ENCODE results near the gene AMBP.

Gene AMBP

GRCh38 chr9:114078021-114078780 lies at the start of gene AMBP:
Gene AMBP, minus strand, starts transcription at chr9:114078300. Its CDS starts 91 bp downstream, at chr9:114078209.
- intact Hi-C loops (cut with DNase I): no loop called here
- DNase-seq: no peak

DNA sequence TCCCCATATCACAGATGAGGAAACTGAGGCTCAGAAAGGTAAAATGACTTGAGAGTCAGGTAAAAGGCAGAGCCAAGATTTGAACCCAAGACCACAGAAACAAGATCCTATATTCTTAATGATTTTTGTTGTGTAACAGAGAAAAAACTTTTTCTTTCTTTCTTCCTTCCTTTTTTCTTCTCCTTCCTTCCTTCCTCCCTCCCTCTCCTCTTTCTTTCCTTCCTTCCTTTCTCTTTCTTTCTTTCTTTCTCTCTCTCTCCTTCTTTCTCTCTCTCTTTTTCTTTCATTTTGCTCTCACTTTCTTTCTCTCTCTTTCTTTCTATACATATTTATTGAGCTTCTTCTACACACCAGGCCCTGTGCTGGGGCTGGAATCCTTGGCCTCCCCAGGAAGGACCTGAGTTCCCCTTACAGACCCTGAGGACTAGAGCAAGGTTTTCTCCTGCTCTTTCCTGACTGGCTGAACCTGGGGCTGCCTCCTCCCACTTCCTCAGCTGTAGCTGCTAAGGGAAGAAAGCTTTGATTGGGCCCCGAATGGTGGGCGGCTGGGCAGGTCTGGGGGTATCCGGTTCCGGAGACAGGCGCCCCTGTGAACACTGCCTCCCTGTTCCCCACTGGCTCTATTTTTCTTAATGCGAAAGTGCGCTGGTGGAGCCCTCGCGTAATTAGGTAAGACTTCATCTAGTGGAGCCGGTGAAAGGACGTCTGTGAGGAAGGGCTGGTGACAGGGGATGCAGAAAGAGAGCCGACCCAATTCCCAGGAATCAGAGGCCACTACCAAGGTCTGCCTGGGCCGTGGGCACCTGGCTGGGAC lies 48.4 kb upstream of the AMBP start:
- intact Hi-C loops (cut with DNase I): no loop called here

DNA sequence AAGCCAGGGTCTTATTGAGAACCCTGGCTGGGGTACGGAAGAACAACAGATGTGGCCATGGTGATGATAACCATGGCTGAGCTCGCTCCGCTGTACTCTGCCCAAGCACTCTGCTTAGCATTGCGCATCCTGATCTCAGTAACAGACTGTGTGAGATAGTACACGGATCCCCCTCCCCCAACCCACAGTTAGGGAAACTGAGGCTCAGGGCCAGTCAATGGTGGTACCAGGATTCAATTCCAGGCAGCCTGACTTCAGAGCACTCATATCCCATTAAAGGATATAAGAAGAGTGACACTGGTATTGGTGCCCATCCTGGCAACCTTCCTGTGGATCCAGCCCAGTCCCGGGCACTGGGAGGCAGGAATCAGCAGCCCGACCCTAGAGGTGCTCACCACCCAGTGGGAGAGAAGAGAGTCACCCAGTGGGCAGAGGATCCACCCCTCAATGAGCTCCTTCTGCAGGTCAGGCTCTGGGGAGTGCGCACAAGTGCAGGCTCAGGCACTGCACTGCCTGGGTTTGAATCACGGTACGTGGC lies 47.4 kb upstream of the AMBP start:
- no peak for DNase-seq

More for the DNA sequence above, 48.4 kb upstream of the AMBP start:
- no peak for DNase-seq

DNA sequence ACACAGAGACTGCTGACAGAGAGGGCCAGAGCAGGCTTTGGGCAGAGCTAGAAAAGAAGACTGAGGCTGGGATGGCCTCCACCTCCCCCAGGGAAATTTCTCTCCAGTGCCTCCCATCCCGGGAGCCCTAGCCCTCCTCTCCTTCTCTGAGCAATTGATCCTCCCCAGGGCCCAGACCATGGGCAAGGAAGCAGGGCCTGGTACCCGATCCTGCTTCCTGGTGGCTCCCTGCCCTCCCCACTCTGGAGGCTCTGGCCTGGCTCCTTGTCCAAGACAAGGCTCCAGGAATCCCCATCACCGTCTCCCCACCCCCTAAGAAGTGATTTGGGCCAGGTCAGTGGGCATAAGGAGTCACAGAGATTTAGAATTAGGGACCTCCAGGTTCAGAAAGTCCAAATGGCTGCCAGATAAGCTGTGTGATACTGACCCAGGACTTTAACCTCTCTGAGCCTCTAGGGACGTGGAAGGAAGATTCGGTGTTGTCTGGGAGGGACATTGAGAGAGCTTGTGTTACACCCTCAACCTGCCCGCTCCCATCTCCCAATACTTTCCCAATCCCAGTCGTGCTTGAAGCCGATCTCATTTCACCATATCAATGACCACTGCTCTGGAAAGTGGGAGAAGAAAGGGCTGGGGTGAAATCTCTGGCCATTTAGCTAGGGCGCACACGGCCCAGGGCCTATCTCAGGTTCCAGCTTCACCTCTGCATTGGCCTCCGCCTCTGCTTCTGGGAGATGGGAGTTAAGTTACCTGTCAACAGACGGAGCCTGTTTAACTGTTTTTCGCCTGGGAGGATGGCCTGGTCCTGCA lies 46.8 kb upstream of the AMBP start:
- intact Hi-C loops (cut with DNase I): no loop called here
- no peak for DNase-seq

More for the DNA sequence above, 47.4 kb upstream of the AMBP start:
- intact Hi-C loops (cut with DNase I): no loop called here

GRCh38 chr9:114124138-114124537 lies 46.0 kb upstream of the AMBP start:
- intact Hi-C loops (cut with DNase I): no loop called here
- no peak for DNase-seq

DNA sequence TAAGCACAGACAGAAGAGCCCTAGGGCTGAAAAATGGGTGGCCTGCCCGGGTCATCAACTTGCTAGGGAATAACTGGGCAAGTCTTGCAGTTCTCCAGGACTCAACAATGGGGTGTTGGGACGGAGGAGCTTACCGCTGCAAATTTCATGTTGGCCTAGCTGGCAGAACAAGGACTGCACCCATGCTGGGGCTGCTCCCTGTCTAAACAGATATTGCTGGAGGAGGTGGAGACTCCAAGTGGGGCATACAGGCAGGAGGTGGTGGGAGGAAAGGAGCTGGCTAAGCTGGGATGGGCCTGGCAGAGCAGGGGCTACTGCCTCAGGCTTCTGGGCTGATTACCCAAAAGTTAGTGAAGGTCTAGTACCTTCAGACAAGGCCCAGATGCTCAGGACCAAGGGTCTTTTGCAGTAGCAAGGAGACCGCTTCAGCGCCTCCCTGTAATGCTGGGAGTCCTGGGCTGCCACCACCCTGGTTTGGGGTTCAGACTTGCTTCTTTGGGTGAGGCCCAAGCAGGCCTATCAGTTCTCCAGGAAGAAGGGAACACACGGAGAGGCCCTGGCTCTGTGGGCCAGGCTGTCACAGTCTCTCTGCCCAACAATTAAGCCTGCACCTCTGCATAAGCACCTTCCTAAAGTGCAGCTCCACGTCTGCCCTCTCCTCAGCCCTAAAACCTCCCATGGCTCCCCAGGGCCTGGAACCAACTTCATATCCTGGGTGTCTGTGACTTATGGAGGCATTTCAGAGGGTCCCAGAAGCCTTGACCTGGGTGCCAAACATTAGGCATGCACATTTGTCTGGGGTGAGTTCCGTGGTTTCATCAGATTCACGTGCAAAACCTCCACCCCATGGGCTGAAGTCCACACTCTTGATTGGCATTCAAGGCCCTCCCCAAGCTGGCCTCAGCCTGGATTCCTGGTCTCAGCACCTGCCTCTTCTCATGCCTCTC lies 45.2 kb upstream of the AMBP start:
- no peak for DNase-seq
- intact Hi-C loops (cut with DNase I): no loop called here

DNA sequence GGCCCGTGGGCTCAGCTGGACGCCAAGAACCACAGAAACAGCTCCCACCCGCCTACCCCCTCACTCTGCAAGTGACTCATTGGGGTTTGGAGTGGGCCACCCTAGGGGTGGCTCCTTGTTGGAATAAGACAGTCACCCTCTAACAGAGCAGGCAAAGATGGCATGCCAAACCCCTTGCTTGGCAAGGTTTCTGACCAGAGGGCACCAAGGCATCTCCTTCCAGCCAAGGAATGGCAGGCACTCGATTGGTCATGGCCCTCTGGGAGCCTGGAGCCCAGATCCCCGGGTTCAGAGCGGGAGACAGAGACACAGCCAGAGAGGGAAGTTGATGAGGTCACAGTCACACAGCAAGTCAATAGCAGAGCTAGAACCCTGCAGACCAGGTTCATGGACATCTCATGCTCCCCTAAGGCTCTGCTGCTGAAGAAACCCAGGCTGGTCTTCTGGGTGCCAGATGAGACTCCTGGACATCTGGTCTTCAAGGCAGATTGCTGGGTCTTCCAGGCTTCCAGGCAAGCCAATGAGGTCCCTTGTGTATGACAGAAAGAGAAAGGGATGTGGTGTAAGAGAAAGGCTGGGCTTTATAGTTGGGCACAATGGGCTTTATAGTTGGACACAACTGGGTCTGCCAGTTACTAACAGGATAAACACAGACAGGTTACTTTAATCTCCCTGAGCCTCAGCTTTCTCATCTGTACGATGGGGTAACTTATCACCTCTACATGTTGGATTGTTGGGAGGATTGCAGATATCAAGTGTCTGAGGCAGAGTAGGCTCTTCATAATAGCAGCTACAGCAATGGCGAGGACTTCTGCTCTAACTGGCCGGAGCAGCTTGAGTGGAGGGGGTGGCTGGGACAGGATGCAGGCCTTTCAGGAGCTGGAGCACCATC lies 44.3 kb upstream of the AMBP start:
- intact Hi-C loops (cut with DNase I): no loop called here
- DNase-seq: no peak

GRCh38 chr9:114121227-114122135 lies 43.4 kb upstream of the AMBP start:
- intact Hi-C loops (cut with DNase I): no loop called here
- DNase-seq: no peak

GRCh38 chr9:114120192-114121014 lies 42.3 kb upstream of the AMBP start:
- intact Hi-C loops (cut with DNase I): no loop called here
- DNase-seq: no peak

DNA sequence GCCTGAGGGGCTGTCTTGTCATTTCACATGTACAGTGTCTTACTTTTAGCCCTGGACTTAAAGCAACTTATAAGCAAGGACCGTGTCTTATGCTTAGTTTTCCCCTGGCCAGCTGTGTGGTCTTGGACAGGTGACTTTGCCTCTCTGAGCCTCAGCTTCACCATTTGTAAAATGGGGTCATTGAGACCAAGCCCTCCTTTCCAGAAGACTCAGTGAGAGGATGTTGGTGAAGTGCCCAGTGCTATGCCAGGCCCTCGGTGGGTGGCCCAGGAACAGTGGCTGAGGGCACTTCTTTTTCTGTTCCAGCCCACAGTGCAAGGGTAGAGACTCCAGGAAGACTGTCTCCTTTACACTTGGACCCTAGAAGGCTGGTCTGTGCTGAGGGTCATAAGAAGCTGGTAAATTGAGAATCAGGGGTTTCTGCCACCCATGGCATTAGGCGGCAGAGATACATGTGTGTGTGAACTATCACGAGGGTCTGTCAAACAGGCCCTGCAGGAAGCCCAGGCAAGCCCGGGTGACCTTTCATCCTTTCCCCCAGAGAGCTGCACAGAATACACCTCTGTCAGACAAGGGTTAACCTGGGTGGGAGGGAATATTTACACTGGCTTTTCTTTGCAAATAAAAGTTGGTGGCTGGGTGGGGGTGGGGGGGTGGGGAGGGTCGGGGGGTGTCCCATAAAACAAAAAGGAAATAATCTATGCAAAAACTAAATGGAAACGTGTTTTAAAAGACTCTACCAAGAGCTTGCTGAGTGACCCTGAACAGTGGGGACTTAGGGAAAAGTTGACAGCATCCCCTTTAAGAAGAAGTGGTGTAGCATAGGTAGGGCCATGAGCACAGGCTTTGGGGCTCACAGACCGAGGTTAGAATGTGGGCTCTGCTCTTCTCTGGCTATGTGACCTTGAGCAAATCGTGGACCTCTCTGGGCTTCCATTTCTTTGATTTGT lies 41.4 kb upstream of the AMBP start:
- intact Hi-C loops (cut with DNase I): no loop called here
- no peak for DNase-seq

DNA sequence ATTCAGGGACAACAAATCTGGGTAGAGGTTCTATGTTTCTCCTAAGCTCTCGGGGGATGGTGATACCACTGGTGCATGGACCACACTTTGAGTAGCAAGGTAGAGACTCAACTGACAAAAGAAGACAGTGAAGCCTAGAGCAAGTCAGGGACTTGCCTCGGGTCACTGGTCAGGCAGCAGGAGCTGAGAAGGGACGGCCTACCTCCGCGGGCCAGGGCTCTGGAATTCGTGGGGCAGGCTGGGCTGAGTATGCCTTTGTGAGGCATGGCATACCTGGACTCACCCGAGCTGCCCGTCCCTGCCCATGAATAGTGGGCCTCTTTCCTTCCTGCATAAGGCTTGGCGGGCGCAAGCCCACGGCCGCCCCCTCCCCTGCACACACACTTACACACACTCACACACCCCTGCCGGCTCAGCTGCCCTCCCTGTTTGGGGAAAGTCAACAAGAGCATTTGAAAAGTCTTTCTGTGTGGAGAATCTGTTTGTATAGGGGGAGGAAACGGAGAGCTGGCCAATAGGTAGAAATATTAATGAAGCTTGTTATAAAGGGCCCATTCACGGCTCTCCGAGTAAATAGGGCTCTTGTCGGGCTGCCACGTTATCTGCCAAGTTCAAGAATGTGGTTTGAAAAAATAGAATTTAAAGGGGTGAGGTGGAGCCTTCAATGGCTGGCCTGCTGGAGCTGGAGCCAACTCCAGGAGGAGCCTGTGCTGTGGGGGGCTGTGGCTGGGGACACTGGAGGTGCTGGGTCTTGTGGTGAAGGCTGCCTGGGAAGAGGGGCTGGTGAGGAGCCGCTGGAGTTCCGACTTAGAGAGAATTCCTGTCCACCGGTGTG lies 40.1 kb upstream of the AMBP start:
- intact Hi-C loops (cut with DNase I): no loop called here
- peak in 12 of 42 donors; percentile 13 to 52 (median 34) for DNase-seq

DNA sequence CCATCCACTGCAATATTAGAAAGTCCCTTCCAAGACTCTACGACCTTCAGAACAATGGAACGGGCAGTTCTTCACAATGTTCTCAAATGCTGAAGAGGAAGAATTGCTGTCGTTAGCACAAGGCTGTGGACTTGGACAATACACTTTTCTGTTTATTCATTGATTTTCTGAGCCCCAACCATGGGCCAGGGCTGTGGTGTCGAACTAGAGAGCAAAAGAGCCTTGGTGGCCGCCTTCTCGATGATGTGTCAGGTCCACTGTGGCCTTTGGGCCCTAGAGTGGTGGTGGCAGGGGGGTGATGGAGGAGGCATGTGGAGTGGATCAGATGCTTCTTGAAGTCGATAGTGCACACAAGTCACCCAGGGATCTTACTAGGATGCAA lies 39.5 kb upstream of the AMBP start:
- no peak for DNase-seq
- intact Hi-C loops (cut with DNase I): no loop called here

DNA sequence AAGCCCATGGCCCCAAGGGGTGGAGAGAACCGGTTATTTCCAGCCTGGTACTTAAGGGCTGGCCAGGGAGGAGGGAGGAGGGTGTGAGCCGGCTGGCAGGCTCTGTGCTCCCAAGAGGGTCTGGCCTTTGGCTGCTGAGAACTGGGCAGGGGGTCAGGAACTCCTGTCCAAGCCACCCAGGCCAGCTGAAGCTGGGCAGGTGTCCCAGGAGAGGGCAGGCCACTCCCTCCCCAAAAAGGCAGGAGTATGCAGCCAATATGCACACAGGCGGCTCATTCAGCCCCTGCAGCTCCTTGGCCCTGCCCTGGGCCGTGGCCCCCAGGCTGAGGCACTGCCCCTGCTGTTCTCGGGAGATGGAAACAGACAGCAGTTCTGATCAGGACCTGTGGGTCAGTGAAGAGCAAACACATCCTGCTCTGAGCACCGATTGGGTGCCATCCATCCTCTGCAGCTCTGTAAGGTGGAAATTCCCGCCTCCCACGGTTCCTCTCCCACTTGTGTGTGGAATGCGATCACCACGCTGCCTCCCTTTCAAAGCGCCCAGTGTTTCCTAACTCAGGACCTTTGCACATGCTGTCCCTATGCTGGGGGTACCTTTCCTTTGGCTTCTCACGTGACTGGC lies 38.1 kb upstream of the AMBP start:
- intact Hi-C loops (cut with DNase I): no loop called here
- peak in 10 of 42 donors; percentile 19 to 61 (median 40) for DNase-seq

Data from head of caudate nucleus (tissue), 42 donors.